Activated gamma-delta T cell treated with Interleukin-2 at 50 U/mL for 16 hours (primary cell): ENCODE data around the gene PPP2R3A.
"Not testable (repeated sequence)": the region's sequence is repeated elsewhere in the genome, so short reads cannot be mapped to it uniquely, and the experiment has no call there.

Source experiments
- DNase-seq: peaks from one replicate; pipeline ENCODE4 v3.0.0-alpha.2; 2020

PPP2R3A gene, protein sequence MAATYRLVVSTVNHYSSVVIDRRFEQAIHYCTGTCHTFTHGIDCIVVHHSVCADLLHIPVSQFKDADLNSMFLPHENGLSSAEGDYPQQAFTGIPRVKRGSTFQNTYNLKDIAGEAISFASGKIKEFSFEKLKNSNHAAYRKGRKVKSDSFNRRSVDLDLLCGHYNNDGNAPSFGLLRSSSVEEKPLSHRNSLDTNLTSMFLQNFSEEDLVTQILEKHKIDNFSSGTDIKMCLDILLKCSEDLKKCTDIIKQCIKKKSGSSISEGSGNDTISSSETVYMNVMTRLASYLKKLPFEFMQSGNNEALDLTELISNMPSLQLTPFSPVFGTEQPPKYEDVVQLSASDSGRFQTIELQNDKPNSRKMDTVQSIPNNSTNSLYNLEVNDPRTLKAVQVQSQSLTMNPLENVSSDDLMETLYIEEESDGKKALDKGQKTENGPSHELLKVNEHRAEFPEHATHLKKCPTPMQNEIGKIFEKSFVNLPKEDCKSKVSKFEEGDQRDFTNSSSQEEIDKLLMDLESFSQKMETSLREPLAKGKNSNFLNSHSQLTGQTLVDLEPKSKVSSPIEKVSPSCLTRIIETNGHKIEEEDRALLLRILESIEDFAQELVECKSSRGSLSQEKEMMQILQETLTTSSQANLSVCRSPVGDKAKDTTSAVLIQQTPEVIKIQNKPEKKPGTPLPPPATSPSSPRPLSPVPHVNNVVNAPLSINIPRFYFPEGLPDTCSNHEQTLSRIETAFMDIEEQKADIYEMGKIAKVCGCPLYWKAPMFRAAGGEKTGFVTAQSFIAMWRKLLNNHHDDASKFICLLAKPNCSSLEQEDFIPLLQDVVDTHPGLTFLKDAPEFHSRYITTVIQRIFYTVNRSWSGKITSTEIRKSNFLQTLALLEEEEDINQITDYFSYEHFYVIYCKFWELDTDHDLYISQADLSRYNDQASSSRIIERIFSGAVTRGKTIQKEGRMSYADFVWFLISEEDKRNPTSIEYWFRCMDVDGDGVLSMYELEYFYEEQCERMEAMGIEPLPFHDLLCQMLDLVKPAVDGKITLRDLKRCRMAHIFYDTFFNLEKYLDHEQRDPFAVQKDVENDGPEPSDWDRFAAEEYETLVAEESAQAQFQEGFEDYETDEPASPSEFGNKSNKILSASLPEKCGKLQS (N-terminal part only)

GRCh38 chr3:135965506-135966270 lies at the start of gene PPP2R3A:
TSS of gene PPP2R3A (plus strand) at chr3:135965728. CDS start at chr3:136001499, 35,771 bp downstream.
- DNase-seq: peak; percentile 63

GRCh38 chr3:135916310-135916709 lies 49.2 kb upstream of the PPP2R3A start:
- DNase-seq: no peak

DNA sequence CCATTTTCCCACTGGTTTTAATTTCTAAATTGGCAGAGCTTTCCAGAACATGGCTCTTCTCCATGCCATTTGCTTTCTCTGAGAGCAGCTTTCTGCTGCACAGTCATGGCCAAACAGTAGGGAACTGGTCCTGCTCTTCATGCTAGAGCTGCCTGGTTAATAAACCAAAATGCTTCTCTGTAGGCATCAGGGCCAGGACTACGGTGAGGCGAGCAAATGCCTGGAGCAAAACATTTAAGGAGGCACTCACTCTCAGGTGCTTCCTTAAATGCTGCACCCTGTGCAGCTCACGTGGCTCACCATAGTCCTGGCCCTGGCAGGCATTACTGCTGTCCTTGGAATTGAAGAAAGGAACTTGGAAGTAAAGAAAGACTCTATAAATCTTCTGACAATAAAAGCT lies 48.5 kb upstream of the PPP2R3A start:
- no peak for DNase-seq

DNA sequence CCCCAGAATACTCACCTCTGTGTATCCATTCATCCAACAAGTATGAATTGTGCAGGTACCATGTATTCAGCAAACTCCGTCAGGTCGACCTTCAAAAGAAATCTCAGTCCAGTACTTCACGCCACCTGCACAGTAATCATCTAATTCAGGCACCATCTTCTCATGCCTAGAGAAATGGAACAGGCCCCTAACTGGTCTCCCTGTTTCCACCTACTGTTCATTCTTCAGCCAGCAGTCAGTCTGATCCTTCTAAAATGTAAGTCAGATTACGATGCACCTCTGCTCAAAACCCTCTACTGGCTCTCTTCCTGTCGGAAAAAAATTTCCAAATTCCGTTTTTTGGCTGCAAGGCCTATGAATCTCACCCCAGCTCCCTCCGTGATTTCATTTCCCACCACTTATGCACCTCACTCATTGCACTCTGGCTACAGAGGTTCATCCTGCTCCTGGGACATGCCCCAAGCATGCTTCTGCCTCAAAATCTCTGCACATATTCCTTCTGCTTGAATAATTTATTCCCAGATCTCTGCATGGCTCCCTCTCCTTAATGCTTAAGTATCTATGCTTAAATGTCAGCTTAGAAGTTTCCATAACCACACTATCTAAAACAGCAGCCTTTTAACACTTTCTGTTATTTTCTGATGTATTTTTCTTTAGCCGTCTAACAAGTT lies 47.5 kb upstream of the PPP2R3A start:
- DNase-seq: no peak

GRCh38 chr3:135918600-135918999 lies 46.9 kb upstream of the PPP2R3A start:
- DNase-seq: no peak

GRCh38 chr3:135920275-135920674 lies 45.3 kb upstream of the PPP2R3A start:
- DNase-seq: no peak

DNA sequence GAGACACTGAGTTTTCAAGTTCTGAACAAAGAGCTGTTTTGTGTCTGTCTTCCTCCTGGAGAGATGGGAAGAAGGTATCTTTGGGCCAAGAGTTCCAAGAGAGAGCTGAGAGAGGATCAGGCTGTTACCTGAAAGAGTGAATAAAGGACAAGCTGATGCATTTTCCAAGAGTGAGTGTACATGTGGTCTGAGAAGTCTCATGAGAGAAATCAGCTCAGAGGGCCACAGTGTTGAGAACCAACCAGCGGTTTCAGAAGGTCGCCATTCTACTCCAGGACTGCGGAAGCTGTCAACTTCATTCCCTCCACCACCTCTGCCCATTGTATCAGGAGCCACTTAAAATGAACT lies 42.7 kb upstream of the PPP2R3A start:
- DNase-seq: no peak

- no peak for DNase-seq
Measured at GRCh38 chr3:135924506-135924905, 41.0 kb upstream of the PPP2R3A start.

GRCh38 chr3:135926664-135927063 lies 38.9 kb upstream of the PPP2R3A start:
- DNase-seq: no peak

DNA sequence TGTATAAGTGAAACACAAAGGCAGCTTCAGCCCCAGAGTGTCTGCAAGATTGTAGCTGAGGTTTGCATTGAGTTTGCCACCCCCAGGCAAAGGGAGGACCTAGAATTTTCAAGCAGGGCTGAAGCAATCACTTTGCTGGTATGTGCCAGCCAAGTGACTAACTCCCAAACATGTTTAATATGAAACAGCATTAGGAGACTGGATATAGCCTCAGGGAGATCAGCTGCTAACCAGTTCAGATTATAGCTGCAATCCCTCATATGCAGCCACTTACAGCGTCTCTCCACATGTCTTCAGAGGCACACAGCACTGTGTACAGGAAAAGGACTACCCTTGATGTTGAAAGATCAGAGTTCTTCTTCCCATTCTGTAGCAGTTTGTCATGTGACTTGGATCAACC lies 38.4 kb upstream of the PPP2R3A start:
- DNase-seq: no peak

DNA sequence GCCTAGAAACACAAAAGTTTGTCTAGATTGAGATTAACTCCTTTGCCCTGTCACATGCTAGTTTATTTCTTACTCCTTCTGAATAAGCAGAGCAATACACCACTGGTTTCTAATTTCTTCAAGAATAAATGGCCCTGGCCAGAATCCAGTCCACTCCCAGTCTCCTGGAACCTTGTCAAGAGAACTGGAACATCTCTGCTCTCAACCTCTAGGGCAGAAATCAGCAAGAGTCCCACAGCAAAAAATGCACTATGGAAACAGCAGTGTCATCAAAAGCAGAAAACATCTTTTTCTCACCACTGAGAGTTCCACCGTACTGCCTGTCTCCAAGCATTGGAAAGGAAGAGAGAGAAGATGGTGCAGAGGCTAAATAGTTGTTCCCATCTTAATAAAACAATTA lies 35.9 kb upstream of the PPP2R3A start:
- no peak for DNase-seq

DNA sequence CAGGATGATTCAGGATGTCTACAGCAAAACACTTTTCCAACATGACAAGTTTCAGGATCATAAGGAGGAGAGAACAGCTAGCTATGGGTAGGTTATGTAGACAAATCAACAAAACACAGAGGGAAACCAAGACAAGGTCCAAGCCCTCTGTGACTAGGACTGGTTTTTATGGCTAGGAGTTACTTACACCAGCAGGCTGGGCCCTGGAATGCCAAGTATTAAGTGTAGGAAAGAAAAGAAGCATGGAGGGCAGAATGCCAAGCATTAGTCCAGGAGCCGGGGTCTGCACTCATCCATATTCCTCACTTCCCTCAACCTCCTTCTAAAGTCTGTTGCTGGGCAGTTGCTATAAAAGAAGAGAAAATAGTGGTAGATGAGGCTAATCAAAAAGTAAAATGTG lies 35.3 kb upstream of the PPP2R3A start:
- DNase-seq: no peak

DNA sequence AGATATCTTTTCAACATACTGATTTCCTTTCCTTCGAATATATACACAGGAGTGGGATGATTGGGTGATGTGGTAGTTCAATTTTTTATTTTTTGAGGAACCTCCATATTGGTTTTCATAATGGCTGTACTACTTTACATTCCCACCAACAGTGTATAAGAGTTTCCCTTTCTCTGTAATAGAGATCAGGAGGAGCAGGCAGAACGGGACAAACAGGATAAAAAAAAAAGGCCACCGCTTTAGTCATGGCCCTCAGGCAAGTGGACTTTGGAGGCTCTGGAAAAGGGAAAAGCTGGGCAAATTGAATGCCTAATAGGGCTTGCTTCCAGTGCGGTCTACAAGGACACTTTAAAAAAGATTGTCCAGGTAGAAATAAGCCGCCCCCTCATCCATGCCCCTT lies 30.4 kb upstream of the PPP2R3A start:
- DNase-seq: not testable (repeated sequence)

DNA sequence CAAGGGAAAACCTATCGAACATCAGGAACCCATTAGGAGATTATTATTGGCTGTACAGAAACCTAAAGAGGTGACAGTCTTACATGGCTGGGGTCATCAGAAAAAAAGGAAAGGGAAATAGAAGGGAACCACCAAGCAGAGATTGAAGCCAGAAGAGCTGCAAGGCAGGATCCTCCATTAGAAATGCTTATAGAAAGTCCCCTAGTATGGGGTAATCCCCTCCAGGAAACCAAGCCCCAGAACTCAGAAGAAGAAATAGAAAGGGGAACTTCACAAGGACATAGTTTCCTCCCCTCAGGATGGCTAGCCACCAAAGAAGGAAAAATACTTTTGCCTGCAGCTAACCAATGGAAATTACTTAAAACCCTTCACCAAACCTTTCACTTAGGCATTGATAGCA lies 27.8 kb upstream of the PPP2R3A start:
- not testable (repeated sequence) for DNase-seq

DNA sequence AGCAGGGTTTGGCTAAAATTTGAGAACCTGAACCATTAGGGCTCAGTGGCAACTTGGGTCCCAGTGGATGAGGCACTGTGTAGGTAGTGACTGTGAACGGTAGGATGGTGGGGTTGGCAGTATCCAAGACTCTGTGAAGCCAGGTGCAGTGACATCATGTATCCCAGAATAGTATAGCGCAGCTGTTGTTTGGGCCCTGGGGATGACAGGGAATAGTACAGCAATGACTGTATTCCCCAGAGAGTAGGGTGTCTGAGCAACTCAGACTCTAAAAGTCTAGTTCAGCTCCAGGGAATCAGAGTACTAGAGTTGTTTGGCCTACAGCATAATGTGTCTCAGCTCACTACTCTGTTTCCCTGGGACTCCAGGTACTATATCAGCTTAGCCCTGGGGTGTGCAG lies 20.7 kb upstream of the PPP2R3A start:
- no peak for DNase-seq

DNA sequence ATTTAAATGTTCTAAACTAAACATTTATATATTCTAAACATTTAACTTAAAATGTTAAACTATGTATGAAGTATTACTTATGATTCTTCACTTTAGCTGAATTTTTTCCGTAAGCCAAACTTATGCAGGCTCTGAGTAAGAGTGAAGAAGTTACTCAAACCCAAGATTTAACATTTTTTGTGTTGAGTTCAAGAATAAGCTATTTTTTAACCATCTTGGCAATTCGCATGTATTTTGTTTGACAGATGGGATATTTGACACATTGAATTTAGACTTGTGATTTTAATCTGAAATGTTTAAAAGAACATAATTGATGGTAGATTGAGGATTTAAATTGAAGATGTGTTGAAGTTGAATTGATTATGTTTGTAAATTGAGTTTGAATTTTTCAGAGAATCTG lies 14.6 kb upstream of the PPP2R3A start:
- no peak for DNase-seq

GRCh38 chr3:135964160-135964955 lies 1.2 kb upstream of the PPP2R3A start:
- no peak for DNase-seq

GRCh38 chr3:135965129-135965505 lies 411 bp upstream of the PPP2R3A start:
- no peak for DNase-seq

DNA sequence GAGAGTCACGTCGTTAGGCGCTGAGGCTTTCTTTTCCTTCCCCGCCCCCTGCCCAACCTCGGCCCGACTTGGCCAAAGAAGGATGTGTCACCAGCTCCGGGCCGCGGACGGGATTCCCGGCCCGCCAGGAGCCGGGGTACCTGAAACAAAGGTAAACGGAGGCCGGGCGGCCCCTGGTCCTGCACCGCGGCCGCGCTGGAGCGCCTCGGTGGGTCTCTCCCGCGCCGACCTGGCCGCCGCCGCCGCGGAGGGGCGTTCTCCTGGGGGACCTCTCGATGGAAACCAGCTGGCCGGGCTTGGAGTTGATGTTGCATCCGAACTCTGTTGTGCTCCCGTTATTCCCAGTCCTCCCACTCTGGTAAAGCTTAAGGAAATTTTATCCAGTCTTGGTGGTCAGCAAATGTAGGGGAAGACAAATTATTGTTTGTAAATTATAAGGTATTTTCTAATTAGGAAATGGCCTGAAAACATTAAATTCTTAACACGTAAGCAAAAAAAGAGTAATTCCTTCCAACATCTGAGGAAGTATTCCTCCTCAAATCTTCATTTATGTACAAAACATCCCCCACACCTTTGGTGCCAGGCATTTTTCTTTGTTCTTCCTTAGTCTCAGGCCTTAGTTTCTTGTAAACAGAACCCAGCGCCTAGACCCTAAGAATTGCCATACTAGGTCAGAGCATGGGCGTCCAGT lies 888 bp downstream of the PPP2R3A start:
- no peak for DNase-seq

- no peak for DNase-seq
Measured at GRCh38 chr3:135966962-135967274, 1.4 kb downstream of the PPP2R3A start.

DNA sequence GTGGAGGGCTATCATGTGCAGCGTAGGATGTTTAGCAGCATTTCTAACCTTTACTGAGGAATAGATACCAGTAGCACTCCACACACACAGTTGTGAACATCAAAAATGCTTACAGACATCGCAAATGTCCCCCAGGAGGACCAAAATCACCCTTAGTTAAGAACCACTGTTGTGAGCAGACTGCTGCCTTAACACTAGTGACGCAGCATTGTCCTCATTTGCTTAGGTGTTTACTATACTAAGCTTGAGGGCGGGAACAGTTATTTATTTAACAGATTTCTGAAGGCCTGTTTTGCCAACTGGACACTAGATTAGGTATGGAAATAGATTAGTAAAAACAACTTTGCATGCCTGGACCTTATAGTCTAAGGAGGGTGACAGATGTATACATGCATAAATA lies 2.3 kb downstream of the PPP2R3A start:
- no peak for DNase-seq
